GM12873 (cell line): Measurements from ENCODE around the gene POLG2.

Experiments
- CTCF ChIP-seq: IDR thresholded peaks from 2 replicates; pipeline ENCODE4 v1.5.1; 2012; ENCODE audit warnings: low read depth, mild to moderate bottlenecking, moderate library complexity, low read length, control low read depth; ENCODE audit not compliant: insufficient read depth; ENCODE audit errors: missing control alignments

The POLG2 gene

GRCh38 chr17:64534187-64534586, 37.3 kb upstream of the POLG2 start:
- peak; percentile 38 for TF ChIP-seq CTCF

DNA sequence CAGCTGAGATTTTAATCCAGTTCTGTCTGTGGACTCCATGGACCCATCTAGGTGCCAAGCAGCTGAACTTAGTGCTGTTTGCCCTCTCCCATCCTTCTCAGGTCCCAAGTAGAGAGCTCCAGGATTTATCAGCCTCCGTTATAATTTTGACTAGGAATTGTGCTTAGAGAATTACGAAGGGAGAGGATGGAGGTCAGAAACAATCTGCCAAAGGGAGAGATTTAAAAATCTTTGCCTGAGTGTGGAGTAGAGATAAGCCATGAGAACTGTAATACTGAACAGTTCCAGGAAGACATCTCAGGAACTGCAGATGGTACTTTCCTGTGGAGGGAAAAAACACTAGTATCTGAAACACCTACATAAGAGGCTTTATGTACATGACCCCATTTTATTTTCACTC, 36.9 kb upstream of the POLG2 start:
- TF ChIP-seq CTCF: no peak

- no peak for TF ChIP-seq CTCF
Measured at GRCh38 chr17:64532409-64532808, 35.6 kb upstream of the POLG2 start.

GRCh38 chr17:64531955-64532371, 35.1 kb upstream of the POLG2 start:
- no peak for TF ChIP-seq CTCF

DNA sequence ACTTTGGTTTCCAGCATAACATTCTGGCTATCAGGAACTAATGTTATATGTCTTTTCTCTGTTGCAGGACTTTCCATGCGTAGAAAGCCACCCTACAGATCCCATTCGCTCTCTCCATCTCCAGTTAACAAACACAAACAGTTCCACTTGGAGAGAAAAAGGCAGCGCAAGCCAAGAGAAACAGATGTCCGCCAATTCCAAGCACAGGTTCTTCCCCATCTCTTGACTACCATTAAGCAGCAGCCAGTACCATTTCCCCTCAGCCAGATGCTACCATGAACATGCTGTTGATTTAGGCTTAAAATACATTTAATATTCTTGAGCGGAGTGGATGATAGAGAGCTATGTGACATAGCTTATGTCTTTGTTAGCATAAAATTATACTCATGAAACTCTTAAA, 32.4 kb upstream of the POLG2 start:
- TF ChIP-seq CTCF: no peak

DNA sequence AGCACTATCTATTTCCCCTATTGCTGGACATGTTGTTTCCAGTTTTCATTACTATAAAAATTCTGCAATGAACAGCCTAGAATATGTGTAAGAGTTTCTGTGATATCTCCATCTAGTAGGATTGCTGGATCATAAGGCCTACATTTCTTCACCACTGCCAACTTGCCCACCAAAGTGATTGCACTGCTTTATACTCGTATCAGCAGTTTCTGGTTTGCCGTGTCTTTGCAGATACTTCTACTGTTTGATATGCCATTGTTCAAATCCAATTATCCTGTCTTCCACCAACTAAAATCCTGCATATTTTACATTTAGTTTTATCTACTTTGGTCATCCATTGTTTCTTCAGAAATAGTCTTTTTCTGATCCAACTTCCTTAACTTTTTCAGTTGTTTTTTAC, 31.1 kb upstream of the POLG2 start:
- TF ChIP-seq CTCF: no peak

GRCh38 chr17:64520359-64520758, 23.5 kb upstream of the POLG2 start:
- TF ChIP-seq CTCF: no peak
